ENCODE results near the gene ACSBG1.

- TF ChIP-seq POLR2A (IDR thresholded peaks at IDR 0.05), result no peak
- no peak for TF ChIP-seq POLR2AphosphoS5 (IDR thresholded peaks at IDR 0.05)
- TF ChIP-seq CTCF (IDR thresholded peaks at IDR 0.05 in 8 of 11, conservative IDR thresholded peaks at IDR 0.05 in 3 of 11), result no peak
Measured at GRCh38 chr15:78182821-78183220, 51.5 kb downstream of the ACSBG1 start.

Measured in spleen (tissue), 7 donors.